IMR-90 (cell line): ENCODE data around the gene SF3B1. TPM values are rescaled to one million over a fixed set of nuclear protein-coding genes. Genes with fewer than 3 reads are reported as not detected.

Experiments used
- ATAC-seq: fragments of 200-7000 bp; cut with Tn5 transposase; 2 replicates; pipeline ENCODE4 v1.9.1; 2020; ENCODE audit warnings: low read depth, mild to moderate bottlenecking, moderate library complexity
- BruUV-seq: library from RNA; stranded (reverse); fragments of 400-500 nt; replicated peaks from 2 replicates; lab custom pipeline; 2021; lab: Mats Ljungman, UMichigan
- CTCF ChIA-PET: fragments of 300-600 bp; formaldehyde crosslinking; extraction: SDS; loops from one replicate; lab custom pipeline; 2021; ENCODE audit warnings: antibody characterized with exemption; lab: Yijun Ruan, JAX
- POLR2A ChIA-PET: fragments of 300-600 bp; sonication (Branson Sonifier 250); formaldehyde crosslinking; loops from one replicate; lab custom pipeline; 2022; ENCODE audit warnings: antibody characterized with exemption; ENCODE audit not compliant: unreplicated experiment; lab: Charles Lee
- DNase-seq: peaks from one replicate; pipeline ENCODE4 v3.0.0; 2013
- H2AFZ ChIP-seq: replicated peaks from 2 replicates; pipeline ENCODE3; 2013; ENCODE audit warnings: low read length, mild to moderate bottlenecking; ENCODE audit not compliant: poor library complexity
- H2AK5ac ChIP-seq: 2 replicates; pipeline ENCODE4 v1.6.1; 2013; ENCODE audit warnings: low read depth, low read length, inconsistent platforms
- H2AK9ac ChIP-seq: replicated peaks from 2 replicates; pipeline ENCODE3; 2013; ENCODE audit warnings: mild to moderate bottlenecking, low read depth, low read length, moderate library complexity; ENCODE audit not compliant: poor library complexity
- H2BK120ac ChIP-seq: 2 replicates; pipeline ENCODE4 v1.6.1; 2013; ENCODE audit warnings: low read depth, low read length, inconsistent platforms
- H2BK15ac ChIP-seq: 3 replicates; pipeline ENCODE4 v1.6.1; 2013; ENCODE audit warnings: low read depth, low read length, inconsistent platforms
- H2BK20ac ChIP-seq: 2 replicates; pipeline ENCODE4 v1.6.1; 2013; ENCODE audit warnings: low read depth, mild to moderate bottlenecking, inconsistent platforms, low read length, moderate library complexity
- H2BK5ac ChIP-seq: 2 replicates; pipeline ENCODE4 v1.6.1; 2013; ENCODE audit warnings: mild to moderate bottlenecking, low read depth, low read length, inconsistent platforms; ENCODE audit not compliant: poor library complexity, severe bottlenecking
- H3K14ac ChIP-seq: replicated peaks from 2 replicates; pipeline ENCODE4 v1.6.1; 2013; ENCODE audit warnings: low read depth, low read length, inconsistent platforms
- H3K18ac ChIP-seq: 2 replicates; pipeline ENCODE4 v1.6.1; 2013; ENCODE audit warnings: low read depth, low read length, control low read depth
- H3K23ac ChIP-seq: 2 replicates; pipeline ENCODE4 v1.6.1; 2013; ENCODE audit warnings: low read depth, low read length, inconsistent platforms
- H3K27ac ChIP-seq: 2 replicates; pipeline ENCODE4 v1.5.1; 2013; ENCODE audit warnings: mild to moderate bottlenecking, control low read depth, low read length; ENCODE audit not compliant: insufficient read depth
- H3K27me3 ChIP-seq: 2 replicates; pipeline ENCODE4 v1.6.1; 2013; ENCODE audit warnings: low read length; ENCODE audit not compliant: control insufficient read depth, insufficient read depth
- H3K36me3 ChIP-seq: 2 replicates; pipeline ENCODE4 v1.6.1; 2013; ENCODE audit warnings: low read length, mixed read lengths; ENCODE audit not compliant: control insufficient read depth, insufficient read depth
- H3K4ac ChIP-seq: 2 replicates; pipeline ENCODE4 v1.6.1; 2013; ENCODE audit warnings: low read depth, low read length, inconsistent platforms
- H3K4me1 ChIP-seq: 2 replicates; pipeline ENCODE4 v1.6.1; 2013; ENCODE audit warnings: low read length, mixed read lengths; ENCODE audit not compliant: control insufficient read depth, insufficient read depth
- H3K4me2 ChIP-seq: 2 replicates; pipeline ENCODE4 v1.6.1; 2013; ENCODE audit warnings: low read depth, mild to moderate bottlenecking, control low read depth, low read length, moderate library complexity
- H3K4me3 ChIP-seq: 2 replicates; pipeline ENCODE4 v1.5.1; 2013; ENCODE audit warnings: low read depth, mild to moderate bottlenecking, control low read depth, low read length, moderate library complexity; ENCODE audit not compliant: insufficient read depth
- H3K56ac ChIP-seq: 2 replicates; pipeline ENCODE4 v1.6.1; 2013; ENCODE audit warnings: low read length, inconsistent platforms; ENCODE audit not compliant: insufficient read depth; ENCODE audit errors: extremely low read depth
- H3K79me1 ChIP-seq, 2 experiments: 2 replicates each; pipeline ENCODE4 v1.6.1; 2013; ENCODE audit warnings: low read length in 2 of 2, inconsistent platforms in 1 of 2, low read depth in 1 of 2
- H3K9ac ChIP-seq: 2 replicates; pipeline ENCODE4 v1.6.1; 2013; ENCODE audit warnings: low read depth, low read length, control low read depth
- H3K9me1 ChIP-seq: 2 replicates; pipeline ENCODE4 v1.6.1; 2013; ENCODE audit warnings: low read length, inconsistent platforms; ENCODE audit not compliant: insufficient read depth
- H3K9me3 ChIP-seq: 2 replicates; pipeline ENCODE4 v1.6.1; 2013; ENCODE audit warnings: low read length; ENCODE audit not compliant: control insufficient read depth, insufficient read depth
- H4K20me1 ChIP-seq: 2 replicates; pipeline ENCODE4 v1.6.1; 2013; ENCODE audit warnings: low read length, inconsistent platforms; ENCODE audit not compliant: insufficient read depth
- H4K5ac ChIP-seq: 2 replicates; pipeline ENCODE4 v1.6.1; 2013; ENCODE audit warnings: mild to moderate bottlenecking, low read depth, low read length, control low read depth
- H4K8ac ChIP-seq, 2 experiments: 2 replicates each; pipeline ENCODE4 v1.6.1; 2013; ENCODE audit warnings: low read depth in 2 of 2, low read length in 2 of 2, control low read depth in 1 of 2, inconsistent platforms in 1 of 2
- H4K91ac ChIP-seq: 2 replicates; pipeline ENCODE4 v1.6.1; 2013; ENCODE audit warnings: low read depth, low read length, inconsistent platforms; ENCODE audit not compliant: insufficient read depth
- CHD1 ChIP-seq: IDR thresholded peaks from 2 replicates; pipeline ENCODE4 v1.6.1; 2012; ENCODE audit warnings: low read depth, low read length, improper control_type of control experiment
- CTCF ChIP-seq: conservative IDR thresholded peaks from 2 replicates; pipeline ENCODE4 v1.5.1; 2012; ENCODE audit warnings: mild to moderate bottlenecking, low read depth, low read length, improper control_type of control experiment
- ELK1 ChIP-seq: fragments of 150-350 bp; IDR thresholded peaks from 2 replicates; pipeline ENCODE4 v1.6.1; 2016; ENCODE audit warnings: low read depth, mild to moderate bottlenecking, low read length, moderate library complexity, borderline replicate concordance
- FOS ChIP-seq: fragments of 150-350 bp; IDR thresholded peaks from 2 replicates; pipeline ENCODE4 v1.6.1; 2016; ENCODE audit warnings: low read depth, low read length
- MXI1 ChIP-seq: IDR thresholded peaks from 2 replicates; pipeline ENCODE4 v1.6.1; 2012; ENCODE audit warnings: low read depth, mild to moderate bottlenecking, low read length, moderate library complexity, borderline replicate concordance
- RCOR1 ChIP-seq: IDR thresholded peaks from 2 replicates; pipeline ENCODE4 v1.6.1; 2012; ENCODE audit warnings: mild to moderate bottlenecking, low read length, improper control_type of control experiment; ENCODE audit not compliant: insufficient replicate concordance
- WGBS, 2 experiments: methylation state at CpG; one replicate each; pipeline versions ENCODE4 v1.1.5 to v1.1.7; 2013; ENCODE audit warnings: missing lambda C conversion rate in 2 of 2; ENCODE audit not compliant: insufficient read length in 1 of 2; ENCODE audit errors: extremely low coverage in 2 of 2; 5-methylcytosine and 5-hydroxymethylcytosine counted together
- dilution Hi-C: fragments of 300-500 bp; cut with HindIII; formaldehyde crosslinking; loops from one replicate; pipeline ENCODE4 v1.14.3; 2018; ENCODE audit warnings: low sequenced_read_pairs; ENCODE audit not compliant: unreplicated experiment
- in situ Hi-C: fragments of 300-500 bp; cut with MboI; formaldehyde crosslinking; loops from 3 replicates; pipeline ENCODE4 v1.14.3; 2019; ENCODE audit warnings: low sequenced_read_pairs, inconsistent platforms, mixed read lengths
- intact Hi-C: fragments of 100-400 bp; cut with micrococcal nuclease; formaldehyde crosslinking; loops from 2 replicates; pipeline ENCODE4 v1.10.0; 2022
- polyA plus RNA-seq, 3 experiments: library from polyadenylated mRNA; depleted of rRNA; stranded (reverse); fragments of >200 nt; gene quantifications; 2 replicates each; pipeline ENCODE4 v1.2.3, GENCODE V29; 2012; ENCODE audit warnings: low replicate concordance in 1 of 3
- total RNA-seq: library from RNA; depleted of rRNA; stranded (reverse); fragments of >200 nt; gene quantifications from 2 replicates; pipeline ENCODE4 v1.2.3, GENCODE V29; 2012

SF3B1 gene
- total and polyA plus RNA-seq, 2 of the 4 experiments (the other 2 are of a cell fraction): 326 to 942 TPM

GRCh38 chr2:197348721-197349360 lies 86.0 kb downstream of the SF3B1 start:
- Histone ChIP-seq H3K9me1 (no peaks in the 10 kb centered on the region), H3K27me3 (no peaks in the 10 kb centered on the region), H2BK20ac (no peak overlapping the region), H3K27ac (no peak overlapping the region), H3K23ac (no peak overlapping the region), H4K5ac (no peak overlapping the region), H3K36me3 (no peaks in the 10 kb centered on the region), H4K20me1 (no peaks in the 10 kb centered on the region), H3K14ac (no peak overlapping the region), H3K9ac (no peak overlapping the region), H3K4me3 (no peak overlapping the region), H3K4ac (no peak overlapping the region), H4K8ac (no peak overlapping the region), H2AK9ac (no peak overlapping the region), H2BK120ac (no peak overlapping the region), H3K9me3 (no peaks in the 10 kb centered on the region), H2AK5ac (no peak overlapping the region), H2BK15ac (no peak overlapping the region), H3K79me1 (no peaks in the 10 kb centered on the region), H2BK5ac (no peak overlapping the region), H3K18ac (no peak overlapping the region), H3K4me2 (no peak overlapping the region), H3K4me1 (no peaks in the 10 kb centered on the region), H4K91ac (no peak overlapping the region), H2AFZ (no peak overlapping the region), H3K56ac (no peak overlapping the region)
- DNase-seq (no peak), ATAC-seq (no peak)
- BruUV-seq: no TSS peak
- no peak for TF ChIP-seq FOS
- no peak for TF ChIP-seq ELK1
- TF ChIP-seq RCOR1: no peak
- TF ChIP-seq CHD1: no peak
- no peak for TF ChIP-seq CTCF
- TF ChIP-seq MXI1: no peak
- dilution Hi-C loops: no loop called here
- in situ Hi-C loops: no loop called here
- intact Hi-C loops: no loop called here
- ChIA-PET POLR2A (no interaction called here), CTCF (no interaction called here)
- WGBS, 2 experiments: 58% methylated on average over 2 of the region's 5 CpGs; no CpG with 5 or more reads in 1 of the 2 experiments
